ENCODE results near the gene ATAD3B.

DNA sequence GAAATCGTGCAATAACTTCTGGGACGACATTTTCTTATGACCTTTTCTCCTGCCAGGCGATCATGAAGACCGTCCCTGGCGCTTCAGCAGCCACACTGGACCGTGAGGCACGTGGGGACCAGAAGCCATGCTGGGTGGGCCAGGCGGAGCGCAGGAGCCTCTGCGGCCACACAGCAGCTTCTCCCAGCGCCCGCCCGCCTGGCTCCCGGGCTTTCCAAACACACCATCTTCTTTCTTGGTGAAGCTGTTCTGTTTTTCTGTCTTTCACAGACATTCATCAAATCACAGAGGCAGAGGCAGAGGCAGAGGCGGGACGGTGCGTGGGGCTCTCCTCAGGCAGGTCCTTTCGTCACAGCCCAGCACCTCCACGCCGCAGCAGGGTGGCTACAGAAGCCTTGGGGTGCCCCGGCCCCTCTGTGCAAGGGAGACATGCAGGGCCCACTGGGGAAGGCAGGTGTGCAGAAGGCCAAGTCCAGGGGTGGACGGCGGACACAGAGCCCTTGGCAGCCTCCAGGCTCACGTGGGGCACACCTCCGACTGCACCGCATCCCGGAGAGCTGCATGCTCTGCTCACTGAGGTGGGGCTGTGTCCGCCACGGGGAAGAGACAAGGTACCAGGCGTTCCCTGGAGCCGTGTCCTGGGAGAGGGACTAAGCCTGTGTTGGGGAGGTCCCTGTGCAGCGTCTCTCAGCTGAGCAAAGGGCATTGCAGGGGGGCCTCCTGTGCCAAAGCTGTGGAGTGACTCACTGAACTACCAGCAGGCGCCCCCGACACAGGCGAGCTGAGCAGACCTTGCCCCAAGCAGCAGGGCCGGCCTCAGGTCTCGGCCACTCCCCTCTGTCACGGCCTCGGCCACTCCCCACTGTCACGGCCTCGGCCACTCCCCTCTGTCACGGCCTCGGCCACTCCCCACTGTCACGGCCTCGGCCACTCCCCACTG, 71.5 kb downstream of the ATAD3B start:
- TF ChIP-seq, protein P1, sequence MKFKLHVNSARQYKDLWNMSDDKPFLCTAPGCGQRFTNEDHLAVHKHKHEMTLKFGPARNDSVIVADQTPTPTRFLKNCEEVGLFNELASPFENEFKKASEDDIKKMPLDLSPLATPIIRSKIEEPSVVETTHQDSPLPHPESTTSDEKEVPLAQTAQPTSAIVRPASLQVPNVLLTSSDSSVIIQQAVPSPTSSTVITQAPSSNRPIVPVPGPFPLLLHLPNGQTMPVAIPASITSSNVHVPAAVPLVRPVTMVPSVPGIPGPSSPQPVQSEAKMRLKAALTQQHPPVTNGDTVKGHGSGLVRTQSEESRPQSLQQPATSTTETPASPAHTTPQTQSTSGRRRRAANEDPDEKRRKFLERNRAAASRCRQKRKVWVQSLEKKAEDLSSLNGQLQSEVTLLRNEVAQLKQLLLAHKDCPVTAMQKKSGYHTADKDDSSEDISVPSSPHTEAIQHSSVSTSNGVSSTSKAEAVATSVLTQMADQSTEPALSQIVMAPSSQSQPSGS (tag by site-specific recombination; IDR thresholded peaks at IDR 0.05; ENCODE audit: low read depth), result no peak
- TF ChIP-seq, protein P2, sequence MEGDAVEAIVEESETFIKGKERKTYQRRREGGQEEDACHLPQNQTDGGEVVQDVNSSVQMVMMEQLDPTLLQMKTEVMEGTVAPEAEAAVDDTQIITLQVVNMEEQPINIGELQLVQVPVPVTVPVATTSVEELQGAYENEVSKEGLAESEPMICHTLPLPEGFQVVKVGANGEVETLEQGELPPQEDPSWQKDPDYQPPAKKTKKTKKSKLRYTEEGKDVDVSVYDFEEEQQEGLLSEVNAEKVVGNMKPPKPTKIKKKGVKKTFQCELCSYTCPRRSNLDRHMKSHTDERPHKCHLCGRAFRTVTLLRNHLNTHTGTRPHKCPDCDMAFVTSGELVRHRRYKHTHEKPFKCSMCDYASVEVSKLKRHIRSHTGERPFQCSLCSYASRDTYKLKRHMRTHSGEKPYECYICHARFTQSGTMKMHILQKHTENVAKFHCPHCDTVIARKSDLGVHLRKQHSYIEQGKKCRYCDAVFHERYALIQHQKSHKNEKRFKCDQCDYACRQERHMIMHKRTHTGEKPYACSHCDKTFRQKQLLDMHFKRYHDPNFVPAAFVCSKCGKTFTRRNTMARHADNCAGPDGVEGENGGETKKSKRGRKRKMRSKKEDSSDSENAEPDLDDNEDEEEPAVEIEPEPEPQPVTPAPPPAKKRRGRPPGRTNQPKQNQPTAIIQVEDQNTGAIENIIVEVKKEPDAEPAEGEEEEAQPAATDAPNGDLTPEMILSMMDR (tag by site-specific recombination; IDR thresholded peaks at IDR 0.05), result no peak
- TF ChIP-seq ZNF571 (tag by site-specific recombination; IDR thresholded peaks at IDR 0.05), result no peak
- TF ChIP-seq ZNF768 (tag by site-specific recombination; IDR thresholded peaks at IDR 0.05), result no peak
- TF ChIP-seq ZNF530 (tag by site-specific recombination; IDR thresholded peaks at IDR 0.05; ENCODE audit: low read depth), result no peak
- no peak for TF ChIP-seq ZNF138 (tag by site-specific recombination; IDR thresholded peaks at IDR 0.05; ENCODE audit: borderline replicate concordance)

Measured in HEK293 (cell line).